GM19397 (cell line): ENCODE measurements around the gene LPP.

Experiments used
- ATAC-seq: cut with Tn5 transposase; IDR thresholded peaks from one replicate; pipeline ENCODE4 v1.9.1; 2021; ENCODE audit warnings: mild to moderate bottlenecking, moderate library complexity; ENCODE audit not compliant: unreplicated experiment

The LPP gene

DNA sequence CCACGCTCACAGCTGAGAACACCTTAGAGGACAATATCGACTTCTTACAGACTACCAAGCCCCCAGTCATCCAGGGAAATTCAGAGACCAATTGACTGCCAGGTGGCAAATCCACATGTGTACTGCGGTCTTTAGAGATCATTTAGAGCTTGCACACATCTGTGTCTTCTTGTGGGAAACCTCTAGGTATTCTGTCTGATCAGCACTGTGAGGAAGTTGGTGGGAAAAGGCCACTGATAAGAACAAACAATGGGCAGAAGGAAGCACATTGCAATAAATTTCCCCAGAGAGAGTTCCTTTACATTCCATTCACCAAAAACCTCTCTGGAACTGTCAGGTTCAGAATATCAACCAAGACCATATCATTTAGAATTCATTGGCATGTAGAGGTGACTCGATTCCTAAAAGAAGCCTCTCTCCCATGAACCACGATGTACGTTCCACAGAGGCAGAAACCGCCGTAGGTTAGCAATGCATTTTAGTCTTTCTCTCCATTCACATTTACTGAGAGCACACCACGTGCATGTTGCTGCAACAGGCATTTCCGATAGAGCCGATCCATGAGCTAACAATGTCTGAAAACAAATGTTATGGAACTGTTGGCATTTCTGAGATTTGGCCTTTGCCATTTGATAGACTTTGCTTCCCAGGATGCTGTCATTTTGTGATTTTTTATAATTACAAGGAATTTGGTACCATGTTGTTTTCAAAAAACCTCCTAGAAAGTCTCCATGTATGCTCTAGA, 730.5 kb downstream of the LPP start:
- no peak for ATAC-seq

DNA sequence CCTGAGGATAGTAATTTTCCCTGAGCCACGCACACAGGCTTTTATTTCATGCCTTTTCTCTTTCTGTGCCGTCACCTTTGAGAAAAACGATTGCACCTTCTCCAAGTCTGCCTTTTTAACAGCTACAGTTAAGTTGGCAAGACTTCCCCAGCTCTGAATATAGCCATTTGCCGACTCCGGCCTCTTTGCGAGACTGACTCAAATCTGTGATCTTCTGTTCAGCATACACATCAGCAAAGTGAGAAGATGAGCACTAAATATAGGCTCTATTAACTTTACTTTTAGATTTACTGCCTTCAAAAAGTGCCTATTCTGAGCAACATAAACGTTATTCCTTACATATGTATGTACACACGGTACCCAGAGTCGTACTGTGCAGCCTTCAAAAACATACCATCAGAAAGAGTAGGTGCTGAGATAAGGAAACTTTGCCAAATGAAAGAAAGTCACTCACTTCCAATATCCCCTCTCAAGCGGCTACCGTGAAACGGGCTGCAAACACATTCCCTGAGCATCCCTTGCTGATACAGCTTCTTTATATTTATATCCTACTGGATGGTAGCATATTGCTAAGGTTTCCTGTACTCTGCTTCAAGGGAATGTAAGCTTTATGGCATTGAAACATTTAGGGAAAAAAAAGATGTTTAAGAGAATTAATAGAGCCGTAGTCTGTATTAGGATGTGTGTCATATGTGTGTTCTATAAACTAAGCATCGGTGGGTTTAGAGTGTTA, 734.5 kb downstream of the LPP start:
- no peak for ATAC-seq

DNA sequence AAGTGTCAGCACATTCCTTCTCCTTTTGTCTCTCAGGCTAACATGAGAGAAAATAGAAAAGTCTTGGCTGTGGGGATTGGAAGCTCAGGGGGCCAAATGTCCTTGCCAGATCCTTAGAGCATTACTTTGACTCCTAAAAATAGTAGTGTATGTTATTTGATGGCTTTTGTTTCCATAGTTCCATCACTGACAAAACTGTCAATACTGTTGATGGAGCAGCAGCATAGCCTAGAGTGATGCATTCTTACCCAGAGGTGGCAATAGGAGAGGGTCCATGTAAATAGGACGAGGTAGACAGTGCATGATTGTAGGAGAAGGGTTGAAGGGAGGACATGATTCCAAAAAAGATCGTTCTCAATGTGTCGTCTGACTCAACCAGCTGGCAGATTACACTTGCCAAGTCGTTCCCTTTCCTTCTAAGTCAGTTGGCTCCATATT, 735.1 kb downstream of the LPP start:
- ATAC-seq = no peak

DNA sequence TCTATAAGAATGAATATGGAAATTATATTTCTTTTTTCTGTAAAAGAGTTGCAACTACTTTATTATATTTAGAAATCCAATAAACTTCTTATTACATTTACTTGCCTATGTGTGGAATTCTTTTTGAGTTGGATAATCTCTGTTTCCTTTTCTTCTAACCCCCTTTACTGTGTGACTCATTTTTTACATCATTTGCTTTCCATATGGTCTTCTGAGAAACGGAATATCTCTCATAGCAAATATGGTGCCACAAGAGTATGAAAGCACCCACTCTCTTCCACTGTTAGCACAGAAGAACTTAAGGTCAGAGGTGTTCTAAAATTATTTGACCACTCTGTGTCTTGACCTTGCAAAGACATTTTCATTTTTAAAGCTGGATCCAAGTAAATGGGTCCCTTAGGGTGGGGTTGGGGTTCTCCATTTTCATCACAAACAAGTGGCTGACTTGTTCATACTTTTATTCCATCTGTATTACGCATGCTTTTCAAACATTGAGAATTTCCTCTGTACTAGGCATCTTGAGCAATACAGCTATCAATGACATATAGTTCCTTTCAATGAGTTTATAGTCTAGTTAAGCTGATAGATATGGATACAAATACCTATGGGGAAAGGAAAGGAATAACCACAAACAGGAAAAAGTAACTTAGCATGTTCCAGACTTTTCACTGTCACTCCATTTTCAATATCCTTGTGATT, 736.8 kb downstream of the LPP start:
- ATAC-seq = no peak

DNA sequence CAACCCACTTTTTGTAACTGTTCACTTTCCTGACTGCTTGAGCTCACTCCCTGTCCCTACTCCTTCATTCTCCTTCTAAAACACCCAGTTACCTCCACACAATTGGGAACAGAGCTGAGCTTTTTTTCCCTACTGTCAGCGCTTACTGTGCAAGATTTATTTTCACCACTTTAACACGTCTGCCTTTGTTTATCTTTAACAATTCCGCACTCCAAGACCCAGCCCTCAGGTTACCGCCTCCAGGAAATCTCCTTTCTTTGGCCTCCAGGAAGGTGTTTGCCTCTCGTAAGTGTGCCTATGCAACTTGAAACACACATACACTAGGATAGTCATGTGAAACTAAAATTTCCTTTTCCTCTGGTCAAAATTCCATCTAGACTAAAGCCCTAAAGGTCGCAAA, 745.9 kb downstream of the LPP start:
- no peak for ATAC-seq

DNA sequence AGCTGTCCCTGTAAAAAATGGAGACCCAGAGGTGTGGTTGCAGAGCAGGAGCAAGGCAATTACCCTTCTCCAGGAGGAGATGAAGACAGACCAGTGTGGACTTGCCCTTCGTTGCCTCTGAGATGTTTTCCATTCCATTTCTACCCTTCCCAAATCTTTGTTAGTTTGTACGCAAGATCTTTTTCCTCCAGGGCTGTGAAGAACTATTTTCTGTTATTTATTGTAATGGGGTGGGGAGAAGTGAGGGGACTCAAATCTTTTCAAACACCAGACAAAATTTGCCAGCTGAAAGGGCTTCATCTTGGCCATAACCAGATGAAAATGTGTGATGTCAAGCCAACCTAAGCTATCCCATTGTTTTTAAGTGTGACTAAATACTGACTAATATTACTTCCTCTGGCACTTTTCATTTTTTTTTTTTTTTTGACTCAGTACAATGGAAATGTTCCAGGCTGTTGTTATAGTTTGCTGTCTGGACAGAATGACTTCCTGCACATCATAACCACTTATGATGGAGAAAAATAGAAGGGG, 746.5 kb downstream of the LPP start:
- no peak for ATAC-seq

DNA sequence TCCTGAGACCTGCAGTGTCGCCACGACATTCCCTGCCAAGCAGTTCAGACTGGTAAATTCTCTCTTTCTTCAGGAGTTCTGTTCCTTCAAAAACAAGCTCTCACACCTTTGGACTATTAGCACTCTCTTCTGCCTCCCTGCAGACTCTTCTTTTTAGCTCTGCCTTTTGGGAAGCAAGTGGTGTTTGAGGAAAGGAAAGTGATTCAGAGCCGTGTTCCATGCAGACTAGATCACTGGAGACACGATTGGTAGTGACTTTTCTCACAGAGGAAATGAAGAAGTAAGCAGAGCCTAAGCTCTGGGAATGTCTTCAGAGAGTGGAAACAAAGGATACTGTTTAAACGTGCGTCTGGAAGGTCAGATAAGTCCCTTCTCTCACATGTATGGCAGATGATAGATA, 747.2 kb downstream of the LPP start:
- ATAC-seq = no peak

DNA sequence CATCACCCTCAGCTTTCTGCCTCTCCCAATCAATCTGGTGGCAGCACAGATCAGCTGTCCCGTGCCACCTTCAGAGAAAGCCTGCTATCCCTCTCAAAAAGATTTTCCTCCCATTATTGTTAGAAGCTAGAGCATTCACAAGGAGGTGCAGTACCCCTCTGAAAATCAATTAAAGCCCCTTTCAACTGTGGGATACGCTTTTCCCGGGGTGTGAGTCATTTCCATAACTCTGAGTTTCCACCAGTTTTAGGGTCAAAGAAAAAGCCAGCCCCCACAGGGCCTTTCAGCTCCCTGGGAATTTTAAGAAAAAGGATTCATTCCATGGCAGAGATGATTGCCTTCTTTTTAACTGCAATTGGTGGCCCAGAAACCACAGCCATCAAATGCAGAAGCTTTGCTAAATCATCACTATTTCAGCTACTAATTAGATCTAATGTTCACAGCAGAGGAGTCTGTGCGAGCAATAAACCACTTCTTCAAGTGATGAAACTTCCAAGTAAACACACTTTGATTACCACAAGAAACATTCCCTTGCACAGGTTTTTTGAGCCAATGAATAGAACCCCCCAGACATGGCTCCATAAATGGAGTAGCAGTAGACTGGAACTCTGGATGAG, 747.8 kb downstream of the LPP start:
- no peak for ATAC-seq

DNA sequence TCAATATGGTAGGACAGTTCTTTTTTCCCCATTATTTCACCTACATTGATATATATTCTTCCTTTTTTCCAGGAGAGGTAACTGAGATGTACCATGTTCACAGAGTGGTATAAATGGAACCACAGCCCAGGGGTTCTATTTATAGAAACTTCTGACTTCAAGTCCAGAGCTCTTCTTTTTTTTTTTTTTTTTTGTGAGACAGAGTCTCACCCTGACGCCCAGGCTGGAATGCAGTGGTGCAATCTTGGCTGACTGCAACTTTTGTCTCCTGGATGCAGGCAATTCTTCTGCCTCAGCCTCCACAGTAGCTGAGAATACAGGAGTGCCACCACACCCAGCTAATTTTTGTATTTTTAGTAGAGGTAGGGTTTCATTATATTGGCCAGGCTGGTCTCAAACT, 750.7 kb downstream of the LPP start:
- no peak for ATAC-seq

DNA sequence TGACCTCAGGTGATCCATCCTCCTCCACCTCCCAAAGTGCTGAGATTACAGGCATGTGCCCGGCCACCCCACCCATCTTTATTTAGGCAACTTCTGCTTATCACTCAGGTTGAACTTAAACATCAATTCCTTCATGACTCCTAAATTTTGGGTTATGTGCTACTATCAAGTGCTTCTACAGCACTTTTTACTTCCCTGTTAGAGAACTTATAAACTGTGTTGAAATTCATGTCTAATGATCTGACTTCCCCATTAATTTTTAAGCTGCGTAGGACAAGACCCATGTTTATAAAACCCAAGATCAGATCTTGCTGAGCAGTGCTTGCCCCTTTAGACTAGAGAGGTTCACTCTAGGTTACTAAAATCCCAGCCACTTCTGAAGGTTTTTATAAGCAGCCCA, 751.6 kb downstream of the LPP start:
- no peak for ATAC-seq

DNA sequence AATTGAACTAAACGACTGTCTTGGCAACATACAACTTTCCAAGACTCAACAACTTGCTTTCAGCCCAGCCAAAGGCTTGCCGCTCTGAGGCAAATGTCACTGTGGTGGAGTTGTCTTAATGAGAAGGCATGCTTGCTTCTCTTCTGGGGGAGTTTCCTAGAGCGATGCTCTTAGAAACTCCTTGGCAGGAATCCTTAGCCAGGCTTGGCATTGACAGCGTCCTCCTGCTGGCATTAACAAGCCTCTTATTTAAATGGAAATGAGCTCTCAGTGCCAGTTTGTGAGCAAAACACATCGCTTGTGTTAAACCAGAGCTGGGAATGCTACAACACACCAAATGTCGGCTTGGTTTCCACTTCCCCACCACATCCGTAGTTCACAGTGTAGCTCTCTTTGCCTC, 752.3 kb downstream of the LPP start:
- ATAC-seq = no peak

DNA sequence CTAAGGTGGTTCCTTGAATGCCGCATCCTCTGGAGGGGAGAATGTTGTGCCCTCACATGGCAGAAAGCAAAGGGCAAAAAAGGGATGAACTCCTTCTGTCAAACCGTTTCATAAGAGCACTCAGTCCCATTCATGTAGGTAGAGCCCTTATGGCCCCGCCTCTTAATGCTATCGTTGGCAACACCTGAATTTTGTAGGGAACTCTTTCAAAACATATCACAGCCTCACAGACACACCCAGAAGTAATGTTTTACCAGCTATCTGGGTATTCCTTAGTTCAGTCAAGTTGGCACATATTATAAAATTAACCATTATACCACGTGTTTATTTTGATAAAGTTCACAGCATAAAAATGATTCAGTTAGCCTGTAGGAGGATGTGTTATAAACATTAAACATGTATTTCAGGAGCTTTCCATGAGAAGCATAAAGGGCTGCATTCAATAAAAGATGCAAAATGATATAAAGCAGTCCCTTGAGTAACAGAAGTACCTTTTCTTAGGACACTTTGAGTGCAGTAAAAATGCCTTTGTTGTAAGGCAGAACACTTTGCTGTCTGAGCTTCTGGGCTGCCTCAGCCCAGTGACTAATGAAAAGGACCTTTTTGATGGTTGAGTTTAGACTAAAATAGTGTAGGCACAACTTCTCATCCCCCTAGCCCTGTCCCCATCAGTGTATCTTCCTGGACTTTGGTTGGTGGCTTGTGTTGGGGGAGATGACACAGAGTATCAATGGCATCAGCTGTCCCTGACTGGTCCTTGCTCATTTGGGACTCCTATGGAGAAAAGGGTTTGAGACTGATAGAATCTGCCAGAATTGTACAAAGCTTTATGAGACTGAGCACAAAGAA, 754.3 kb downstream of the LPP start:
- ATAC-seq = no peak

DNA sequence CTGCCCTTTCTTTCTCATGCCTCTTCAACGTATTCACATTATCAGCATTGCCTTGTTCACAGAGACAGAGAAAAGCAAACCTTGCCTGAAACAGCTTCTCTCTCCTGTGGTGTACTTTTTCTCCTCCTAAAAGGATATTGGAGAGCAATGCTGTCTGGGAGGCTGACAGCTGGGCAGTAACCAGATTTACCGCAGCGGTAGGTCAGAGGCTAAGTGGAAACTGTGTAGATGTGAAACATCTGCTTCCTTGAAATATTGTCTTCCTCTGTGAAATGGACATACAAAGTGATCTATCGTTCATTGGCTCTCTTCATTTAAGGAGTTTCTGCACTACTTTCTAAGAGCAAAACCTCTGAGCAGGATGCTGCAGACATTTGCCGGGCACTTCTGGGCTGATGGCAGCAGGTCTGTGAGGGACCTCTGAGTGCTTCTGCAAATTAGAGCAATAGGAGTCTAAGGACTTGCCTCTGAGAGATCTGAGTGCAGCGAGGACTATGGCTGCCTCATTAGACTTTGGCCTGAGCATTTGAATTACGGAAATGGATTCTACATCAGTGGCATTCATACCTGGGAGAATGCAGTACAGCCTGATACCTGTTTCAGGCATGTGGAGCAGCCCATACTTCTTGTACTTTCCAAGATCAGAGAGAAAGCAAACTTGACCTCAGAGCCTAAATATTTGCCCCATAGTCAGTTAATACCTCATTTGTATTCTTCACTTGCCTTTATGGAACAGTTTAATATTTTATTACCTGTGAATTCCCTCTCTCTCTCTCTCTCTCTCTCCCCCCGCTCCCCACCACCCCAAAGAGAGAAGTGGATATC, 757.3 kb downstream of the LPP start:
- ATAC-seq = no peak

DNA sequence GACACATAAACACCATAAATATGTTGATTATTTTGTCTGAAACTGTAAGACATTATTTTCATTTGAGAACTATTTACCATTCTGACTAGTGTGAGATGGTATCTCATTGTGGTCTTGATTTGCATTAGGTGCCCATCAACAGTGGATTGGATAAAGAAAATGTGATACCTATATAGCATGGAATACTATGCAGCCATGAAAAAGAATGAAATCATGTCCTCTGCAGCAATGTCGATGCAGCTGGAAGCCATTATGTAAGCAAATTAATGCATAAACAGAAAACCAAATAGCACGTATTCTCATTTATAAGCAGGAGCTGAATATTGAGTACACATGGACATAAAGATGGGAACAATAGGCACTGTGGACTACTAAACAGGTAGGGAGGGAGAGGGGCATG, 759.1 kb downstream of the LPP start:
- no peak for ATAC-seq

DNA sequence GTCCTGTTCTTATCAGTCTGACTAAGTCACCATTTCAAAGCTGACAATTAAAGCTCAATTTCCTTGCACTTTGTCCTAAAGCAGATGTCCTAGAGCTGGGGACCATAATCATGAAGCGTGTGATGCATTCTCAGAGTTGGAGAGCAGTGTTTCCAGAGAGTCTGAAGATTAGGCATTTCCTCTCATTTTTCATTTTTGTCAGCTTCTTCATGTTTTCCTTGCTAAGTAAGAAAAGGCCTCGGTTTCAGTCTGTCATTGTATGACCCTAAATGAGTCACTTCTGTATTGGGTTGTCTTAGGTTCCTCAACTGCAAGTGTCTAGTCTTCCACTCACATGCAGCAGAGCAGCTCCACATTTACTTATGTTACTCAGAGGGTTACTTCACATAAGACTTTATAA, 760.6 kb downstream of the LPP start:
- ATAC-seq = no peak

DNA sequence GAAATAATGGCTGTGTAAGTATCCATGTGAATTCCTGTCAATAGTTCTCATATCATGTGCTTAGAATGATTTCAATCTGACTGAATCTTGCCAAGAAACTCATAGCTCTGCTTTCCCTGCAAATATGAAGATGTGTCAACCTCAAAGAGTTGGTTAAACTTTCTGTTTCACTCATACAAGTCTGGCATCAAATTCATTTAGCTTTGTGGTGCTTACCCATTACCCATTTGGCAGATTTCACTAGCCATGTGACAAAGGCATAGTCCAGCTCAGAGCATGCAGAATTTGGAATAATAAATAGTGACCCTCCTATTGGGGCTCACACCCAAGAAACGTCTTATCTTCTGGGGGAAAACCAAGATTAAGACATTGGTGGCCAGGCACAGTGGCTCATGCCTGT, 761.2 kb downstream of the LPP start:
- ATAC-seq = no peak

DNA sequence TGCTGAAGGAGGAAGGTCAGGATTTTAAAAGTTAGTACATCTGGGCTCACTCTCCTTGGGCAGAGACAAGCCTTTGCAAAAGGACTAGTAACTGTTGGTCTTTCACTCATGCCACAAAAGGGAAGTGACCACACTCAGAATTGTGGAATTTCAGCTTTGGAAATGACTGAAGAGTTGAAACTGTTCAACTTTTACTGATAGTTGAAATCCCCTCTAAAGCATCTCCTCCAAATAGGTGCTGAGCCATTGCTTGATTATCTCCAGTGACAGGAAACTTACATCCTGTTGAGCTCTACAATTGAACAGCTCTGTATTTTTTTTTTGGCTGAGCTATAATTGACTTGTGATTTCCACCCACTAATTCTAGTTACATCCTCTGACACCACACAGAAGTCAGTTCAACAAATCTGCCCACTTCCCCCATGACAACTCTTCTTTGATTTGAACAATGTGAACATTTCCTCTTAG, 763.0 kb downstream of the LPP start:
- ATAC-seq = no peak

DNA sequence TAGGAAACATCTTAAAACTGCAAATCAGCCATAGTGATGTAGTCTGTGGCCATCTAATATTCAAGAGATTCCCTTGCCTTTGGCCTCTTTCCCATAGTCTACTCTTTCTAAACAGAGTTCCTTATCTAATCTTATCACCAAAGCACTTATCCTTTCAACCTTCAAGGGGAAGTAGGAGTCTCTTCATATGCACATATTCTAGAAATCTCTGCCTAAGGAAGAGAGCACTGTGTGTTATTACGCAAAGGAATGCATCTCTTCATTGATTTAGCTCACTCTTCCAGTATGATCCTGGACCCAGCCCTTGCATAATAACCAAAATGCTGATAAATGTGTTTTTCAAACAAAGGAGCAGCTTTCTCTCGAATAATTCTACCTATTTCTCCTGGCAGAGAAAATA, 764.1 kb downstream of the LPP start:
- ATAC-seq = no peak

DNA sequence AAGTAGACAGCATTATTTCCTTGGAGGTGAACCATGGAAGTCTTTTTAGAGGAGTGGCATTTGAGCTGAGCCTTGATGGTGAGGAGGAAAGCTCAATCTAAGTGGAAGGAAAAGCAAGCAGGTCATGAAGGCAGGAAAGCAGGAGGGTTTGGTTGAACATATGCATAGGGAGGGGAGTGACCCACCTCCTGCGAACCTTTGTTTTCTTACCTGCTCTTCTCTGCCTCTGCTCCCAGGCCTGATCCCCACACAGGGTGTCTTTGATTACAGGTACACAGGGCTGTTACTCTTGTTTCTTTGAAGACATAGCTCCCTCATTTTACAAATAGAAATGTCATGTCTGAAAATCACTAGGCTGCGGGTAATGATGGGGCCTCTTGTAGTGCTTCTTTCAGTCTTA, 769.7 kb downstream of the LPP start:
- no peak for ATAC-seq
